ENCODE data around the gene CCDC146.
"Not testable (repeated sequence)": the region's sequence is repeated elsewhere in the genome, so short reads cannot be mapped to it uniquely, and the experiment has no call there.

CCDC146 gene

GRCh38 chr7:77107659-77108058 is 14.8 kb upstream of the CCDC146 start:
- not testable (repeated sequence) for H2AFZ ChIP-seq (ENCODE audit: low read length); H3K14ac ChIP-seq (ENCODE audit: low read length); H4K8ac ChIP-seq (ENCODE audit: low read depth, low read length); H2BK15ac ChIP-seq (ENCODE audit: low read length); H3K4me1 ChIP-seq (ENCODE audit: control insufficient read depth in 2 of 2, insufficient read depth in 1 of 2, low read depth in 1 of 2, low read length in 2 of 2); H3K79me1 ChIP-seq (ENCODE audit: low read depth, low read length); H3K9ac ChIP-seq (ENCODE audit: low read depth, low read length, poor library complexity); DNase-seq (ENCODE audit: low spot score); H2AK5ac ChIP-seq (ENCODE audit: low read depth, low read length); H2BK120ac ChIP-seq (ENCODE audit: low read depth, low read length); H3K18ac ChIP-seq (ENCODE audit: low read length); H3K4me3 ChIP-seq (ENCODE audit: low read length in 2 of 2); H3K27ac ChIP-seq (replicated peaks; ENCODE audit: low read length); H4K91ac ChIP-seq (ENCODE audit: low read depth, low read length, poor library complexity); H3K36me3 ChIP-seq (replicated peaks in 1 of 2; ENCODE audit: control insufficient read depth in 2 of 2, insufficient read depth in 2 of 2, low read length in 2 of 2); H3K4ac ChIP-seq (ENCODE audit: low read length); H3K4me2 ChIP-seq (ENCODE audit: insufficient read depth, low read length, poor library complexity, severe bottlenecking); H2BK12ac ChIP-seq (ENCODE audit: low read length); H3K23ac ChIP-seq (ENCODE audit: low read depth, low read length, poor library complexity); H3K27me3 ChIP-seq (ENCODE audit: control insufficient read depth in 3 of 3, insufficient read depth in 3 of 3, low read depth in 1 of 3, low read length in 3 of 3); H2BK5ac ChIP-seq (ENCODE audit: low read length); H3K9me3 ChIP-seq (replicated peaks in 1 of 2; ENCODE audit: control insufficient read depth in 2 of 2, insufficient read depth in 1 of 2, low read depth in 1 of 2, low read length in 2 of 2)
- WGBS, 2 donors (ENCODE audit: extremely low coverage in 2 of 2, insufficient read length in 2 of 2, insufficient replicate concordance in 1 of 2): no CpG with 5 or more reads among the region's 3 CpGs

- H3K18ac ChIP-seq (ENCODE audit: low read length); H3K4ac ChIP-seq (ENCODE audit: low read length); H3K79me1 ChIP-seq (ENCODE audit: low read depth, low read length); H3K27ac ChIP-seq (replicated peaks; ENCODE audit: low read length); H4K8ac ChIP-seq (ENCODE audit: low read depth, low read length); H3K14ac ChIP-seq (ENCODE audit: low read length); H3K27me3 ChIP-seq (ENCODE audit: control insufficient read depth in 3 of 3, insufficient read depth in 3 of 3, low read depth in 1 of 3, low read length in 3 of 3); H2BK5ac ChIP-seq (ENCODE audit: low read length); H2AK5ac ChIP-seq (ENCODE audit: low read depth, low read length); H2AFZ ChIP-seq (ENCODE audit: low read length); H4K91ac ChIP-seq (ENCODE audit: low read depth, low read length, poor library complexity); H2BK12ac ChIP-seq (ENCODE audit: low read length); H2BK120ac ChIP-seq (ENCODE audit: low read depth, low read length); H3K9me3 ChIP-seq (replicated peaks in 1 of 2; ENCODE audit: control insufficient read depth in 2 of 2, insufficient read depth in 1 of 2, low read depth in 1 of 2, low read length in 2 of 2); DNase-seq (ENCODE audit: low spot score); H2BK15ac ChIP-seq (ENCODE audit: low read length); H3K4me2 ChIP-seq (ENCODE audit: insufficient read depth, low read length, poor library complexity, severe bottlenecking); H3K9ac ChIP-seq (ENCODE audit: low read depth, low read length, poor library complexity); H3K23ac ChIP-seq (ENCODE audit: low read depth, low read length, poor library complexity); H3K4me1 ChIP-seq (ENCODE audit: control insufficient read depth in 2 of 2, insufficient read depth in 1 of 2, low read depth in 1 of 2, low read length in 2 of 2); H3K4me3 ChIP-seq (ENCODE audit: low read length in 2 of 2); H3K36me3 ChIP-seq (replicated peaks in 1 of 2; ENCODE audit: control insufficient read depth in 2 of 2, insufficient read depth in 2 of 2, low read length in 2 of 2): not testable (repeated sequence)
- WGBS, 2 donors (ENCODE audit: extremely low coverage in 2 of 2, insufficient read length in 2 of 2, insufficient replicate concordance in 1 of 2): no CpG with 5 or more reads among the region's 1 CpG
These were observed 14.1 kb upstream of the CCDC146 start for GRCh38 chr7:77108362-77108761.

DNA sequence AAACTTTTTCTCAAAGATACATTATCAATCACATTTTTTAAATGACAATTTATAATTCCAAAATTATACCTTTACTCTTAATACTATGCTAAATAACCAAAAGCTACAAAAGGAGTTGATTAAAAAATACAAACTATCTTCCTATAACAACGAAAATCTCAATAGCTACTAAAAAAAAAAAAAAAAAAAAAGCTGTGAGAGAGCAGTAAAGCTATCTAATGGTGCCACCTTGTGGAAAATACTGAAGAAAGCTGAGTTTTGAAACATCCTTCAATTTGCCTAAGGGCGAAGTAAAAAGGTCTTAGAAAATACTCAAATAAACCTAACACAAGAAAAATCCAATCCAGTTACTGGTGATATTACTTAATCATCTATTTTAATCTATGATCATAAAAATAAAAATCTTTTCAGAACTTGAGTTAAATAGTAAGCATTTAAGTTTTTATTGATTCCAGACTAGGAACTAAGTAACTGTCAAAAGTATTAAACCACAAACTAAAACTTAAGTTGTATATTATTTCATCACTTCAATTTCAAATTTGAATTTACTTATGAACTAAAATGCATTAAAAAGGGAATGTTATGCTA is 9.6 kb upstream of the CCDC146 start:
- H4K8ac ChIP-seq (ENCODE audit: low read depth, low read length); H3K79me1 ChIP-seq (ENCODE audit: low read depth, low read length); H3K9me3 ChIP-seq (replicated peaks in 1 of 2; ENCODE audit: control insufficient read depth in 2 of 2, insufficient read depth in 1 of 2, low read depth in 1 of 2, low read length in 2 of 2); H3K4me1 ChIP-seq (ENCODE audit: control insufficient read depth in 2 of 2, insufficient read depth in 1 of 2, low read depth in 1 of 2, low read length in 2 of 2); H3K9ac ChIP-seq (ENCODE audit: low read depth, low read length, poor library complexity); DNase-seq (ENCODE audit: low spot score); H3K27ac ChIP-seq (replicated peaks; ENCODE audit: low read length); H3K36me3 ChIP-seq (replicated peaks in 1 of 2; ENCODE audit: control insufficient read depth in 2 of 2, insufficient read depth in 2 of 2, low read length in 2 of 2); H2BK5ac ChIP-seq (ENCODE audit: low read length); H3K4me2 ChIP-seq (ENCODE audit: insufficient read depth, low read length, poor library complexity, severe bottlenecking); H2BK12ac ChIP-seq (ENCODE audit: low read length); H3K14ac ChIP-seq (ENCODE audit: low read length); H2AFZ ChIP-seq (ENCODE audit: low read length); H3K4ac ChIP-seq (ENCODE audit: low read length); H4K91ac ChIP-seq (ENCODE audit: low read depth, low read length, poor library complexity); H2BK120ac ChIP-seq (ENCODE audit: low read depth, low read length); H2BK15ac ChIP-seq (ENCODE audit: low read length); H3K18ac ChIP-seq (ENCODE audit: low read length); H3K23ac ChIP-seq (ENCODE audit: low read depth, low read length, poor library complexity); H3K4me3 ChIP-seq (ENCODE audit: low read length in 2 of 2); H3K27me3 ChIP-seq (ENCODE audit: control insufficient read depth in 3 of 3, insufficient read depth in 3 of 3, low read depth in 1 of 3, low read length in 3 of 3); H2AK5ac ChIP-seq (ENCODE audit: low read depth, low read length): not testable (repeated sequence)
- no CpG with 5 or more reads among the region's 2 CpGs for WGBS, 2 donors (ENCODE audit: extremely low coverage in 2 of 2, insufficient read length in 2 of 2, insufficient replicate concordance in 1 of 2)

GRCh38 chr7:77125486-77125885 is 3.1 kb downstream of the CCDC146 start:
- not testable (repeated sequence) for H3K4me2 ChIP-seq (ENCODE audit: insufficient read depth, low read length, poor library complexity, severe bottlenecking); H3K79me1 ChIP-seq (ENCODE audit: low read depth, low read length); H3K27ac ChIP-seq (replicated peaks; ENCODE audit: low read length); DNase-seq (ENCODE audit: low spot score); H4K8ac ChIP-seq (ENCODE audit: low read depth, low read length); H3K9me3 ChIP-seq (replicated peaks in 1 of 2; ENCODE audit: control insufficient read depth in 2 of 2, insufficient read depth in 1 of 2, low read depth in 1 of 2, low read length in 2 of 2); H3K4me1 ChIP-seq (ENCODE audit: control insufficient read depth in 2 of 2, insufficient read depth in 1 of 2, low read depth in 1 of 2, low read length in 2 of 2); H3K14ac ChIP-seq (ENCODE audit: low read length); H2BK120ac ChIP-seq (ENCODE audit: low read depth, low read length); H3K18ac ChIP-seq (ENCODE audit: low read length); H3K4me3 ChIP-seq (ENCODE audit: low read length in 2 of 2); H3K9ac ChIP-seq (ENCODE audit: low read depth, low read length, poor library complexity); H3K36me3 ChIP-seq (replicated peaks in 1 of 2; ENCODE audit: control insufficient read depth in 2 of 2, insufficient read depth in 2 of 2, low read length in 2 of 2); H3K4ac ChIP-seq (ENCODE audit: low read length); H2BK15ac ChIP-seq (ENCODE audit: low read length); H2BK5ac ChIP-seq (ENCODE audit: low read length); H2BK12ac ChIP-seq (ENCODE audit: low read length); H4K91ac ChIP-seq (ENCODE audit: low read depth, low read length, poor library complexity); H2AFZ ChIP-seq (ENCODE audit: low read length); H3K23ac ChIP-seq (ENCODE audit: low read depth, low read length, poor library complexity); H2AK5ac ChIP-seq (ENCODE audit: low read depth, low read length); H3K27me3 ChIP-seq (ENCODE audit: control insufficient read depth in 3 of 3, insufficient read depth in 3 of 3, low read depth in 1 of 3, low read length in 3 of 3)
- no CpG with 5 or more reads among the region's 1 CpG for WGBS, 2 donors (ENCODE audit: extremely low coverage in 2 of 2, insufficient read length in 2 of 2, insufficient replicate concordance in 1 of 2)
